ENCODE data around the gene POLA1. TPM values are rescaled to one million over a fixed set of nuclear protein-coding genes. Genes with fewer than 3 reads are reported as not detected.

The POLA1 gene
- total RNA-seq, 1 donor from 2014 or later, result 12.3 TPM

- ATAC-seq (no peak), DNase-seq (no peak)
Measured at GRCh38 chrX:25017667-25018247, 324.0 kb downstream of the POLA1 start.

GRCh38 chrX:25018682-25019081 is 325.0 kb downstream of the POLA1 start:
- no peak overlapping the region for H3K4me3 ChIP-seq
- H3K4me1 ChIP-seq, result peaks cover 10% of the 10 kb centered on the region
- H3K27me3 ChIP-seq (ENCODE audit: low read depth), result peaks cover 97% of the 10 kb centered on the region
- no peaks in the 10 kb centered on the region for H3K36me3 ChIP-seq
- DNase-seq, result no peak
- ATAC-seq, result no peak
- no peak for TF ChIP-seq CTCF (IDR thresholded peaks at IDR 0.05)
- intact Hi-C loops (cut with DNase I), result no loop called here
- no peaks in the 10 kb centered on the region for H3K9me3 ChIP-seq
- no peak overlapping the region for H3K27ac ChIP-seq

More at GRCh38 chrX:25017667-25018247, 324.0 kb downstream of the POLA1 start:
- TF ChIP-seq CTCF (IDR thresholded peaks at IDR 0.05), result no peak
- intact Hi-C loops (cut with DNase I), result no loop called here
- H3K4me3 ChIP-seq, result no peak overlapping the region
- peaks cover 10% of the 10 kb centered on the region for H3K4me1 ChIP-seq
- H3K9me3 ChIP-seq, result no peaks in the 10 kb centered on the region
- no peaks in the 10 kb centered on the region for H3K36me3 ChIP-seq
- no peak overlapping the region for H3K27ac ChIP-seq
- peaks cover 92% of the 10 kb centered on the region for H3K27me3 ChIP-seq (ENCODE audit: low read depth)

GRCh38 chrX:25019707-25020390 is 326.1 kb downstream of the POLA1 start:
- peaks cover 88% of the 10 kb centered on the region for H3K27me3 ChIP-seq (ENCODE audit: low read depth)
- no peak for ATAC-seq

GRCh38 chrX:25020391-25020904 is 326.7 kb downstream of the POLA1 start:
- ATAC-seq, result peak in 1 of 2 donors; percentile 6
- H3K4me3 ChIP-seq, result no peak overlapping the region
- intact Hi-C loops (cut with DNase I), result no loop called here

More at GRCh38 chrX:25019707-25020390, 326.1 kb downstream of the POLA1 start:
- TF ChIP-seq CTCF (IDR thresholded peaks at IDR 0.05), result no peak
- H3K4me1 ChIP-seq, result peaks cover 10% of the 10 kb centered on the region
- DNase-seq, result no peak
- H3K27ac ChIP-seq, result no peak overlapping the region
- H3K9me3 ChIP-seq, result no peaks in the 10 kb centered on the region
- H3K36me3 ChIP-seq, result no peaks in the 10 kb centered on the region
- H3K4me3 ChIP-seq, result no peak overlapping the region
- intact Hi-C loops (cut with DNase I), result no loop called here

GRCh38 chrX:25020905-25021449 is 327.3 kb downstream of the POLA1 start:
- no peaks in the 10 kb centered on the region for H3K36me3 ChIP-seq
- peak; percentile 46 for TF ChIP-seq CTCF (IDR thresholded peaks at IDR 0.05)
- no peak overlapping the region for H3K4me3 ChIP-seq
- no peaks in the 10 kb centered on the region for H3K9me3 ChIP-seq
- peaks cover 10% of the 10 kb centered on the region for H3K4me1 ChIP-seq
- DNase-seq, result no peak
- H3K27ac ChIP-seq, result no peak overlapping the region
- H3K27me3 ChIP-seq (ENCODE audit: low read depth), result peaks cover 77% of the 10 kb centered on the region
- intact Hi-C loops (cut with DNase I), result no loop called here
- ATAC-seq, result peak; percentile 55 to 67

More at GRCh38 chrX:25020391-25020904, 326.7 kb downstream of the POLA1 start:
- no peak for TF ChIP-seq CTCF (IDR thresholded peaks at IDR 0.05)
- Histone ChIP-seq H3K36me3 (no peaks in the 10 kb centered on the region), H3K27me3 (ENCODE audit: low read depth) (peaks cover 82% of the 10 kb centered on the region), H3K27ac (no peak overlapping the region), H3K9me3 (no peaks in the 10 kb centered on the region), H3K4me1 (peaks cover 10% of the 10 kb centered on the region)
- DNase-seq, result no peak
